MM.1S (cell line): Measurements from ENCODE around the gene KCMF1.

Experiments used
- DNase-seq: peaks from one replicate; pipeline ENCODE4 v3.0.0-alpha.2; 2015
- H2AFZ ChIP-seq: fragments of 300-600 bp; sonication (generic); 2 replicates; pipeline ENCODE4 v1.6.0; 2016; ENCODE audit warnings: antibody characterized with exemption, low read length
- H3F3A ChIP-seq: fragments of 300-600 bp; sonication (generic); 2 replicates; pipeline ENCODE4 v1.6.1; 2016; ENCODE audit warnings: mild to moderate bottlenecking, antibody characterized with exemption, low read length, moderate library complexity, mixed read lengths; ENCODE audit not compliant: insufficient read depth
- H3K27ac ChIP-seq: fragments of 300-600 bp; sonication (generic); 2 replicates; pipeline ENCODE4 v1.5.1; 2016; ENCODE audit warnings: mild to moderate bottlenecking, low read length
- H3K27me3 ChIP-seq: fragments of 300-600 bp; sonication (generic); replicated peaks from 2 replicates; pipeline ENCODE4 v1.6.0; 2016; ENCODE audit warnings: low read length; ENCODE audit not compliant: insufficient read depth
- H3K36me3 ChIP-seq: fragments of 300-600 bp; sonication (generic); replicated peaks from 2 replicates; pipeline ENCODE4 v1.6.1; 2016; ENCODE audit warnings: mild to moderate bottlenecking, low read length, mixed read lengths; ENCODE audit not compliant: insufficient read depth
- H3K4me1 ChIP-seq: fragments of 300-600 bp; sonication (generic); 2 replicates; pipeline ENCODE4 v1.6.1; 2016; ENCODE audit warnings: low read length, mixed read lengths
- H3K4me2 ChIP-seq: fragments of 300-600 bp; sonication (generic); 2 replicates; pipeline ENCODE4 v1.6.0; 2016; ENCODE audit warnings: low read depth, low read length
- H3K4me3 ChIP-seq: fragments of 300-600 bp; sonication (generic); 2 replicates; pipeline ENCODE4 v1.5.1; 2016; ENCODE audit warnings: low read length, mixed read lengths
- H3K79me2 ChIP-seq: fragments of 300-600 bp; sonication (generic); 2 replicates; pipeline ENCODE4 v1.6.1; 2016; ENCODE audit warnings: mixed run types, low read length, mixed read lengths
- H3K9ac ChIP-seq: fragments of 300-600 bp; sonication (generic); 2 replicates; pipeline ENCODE4 v1.6.1; 2016; ENCODE audit warnings: low read length, mixed read lengths
- H3K9me2 ChIP-seq: fragments of 300-600 bp; sonication (generic); replicated peaks from 2 replicates; pipeline ENCODE4 v1.6.1; 2016; ENCODE audit warnings: mild to moderate bottlenecking, low read length, mixed read lengths; ENCODE audit not compliant: insufficient read depth
- H3K9me3 ChIP-seq: fragments of 300-600 bp; sonication (generic); replicated peaks from 2 replicates; pipeline ENCODE4 v1.6.1; 2016; ENCODE audit warnings: mild to moderate bottlenecking, low read length, mixed read lengths; ENCODE audit not compliant: insufficient read depth
- H4K20me1 ChIP-seq: fragments of 300-600 bp; sonication (generic); 2 replicates; pipeline ENCODE4 v1.6.1; 2016; ENCODE audit warnings: mild to moderate bottlenecking, low read length, moderate library complexity, mixed read lengths; ENCODE audit not compliant: insufficient read depth
- CTCF ChIP-seq: fragments of 300-600 bp; sonication (generic); IDR thresholded peaks from 2 replicates; pipeline ENCODE4 v1.5.1; 2016; ENCODE audit warnings: antibody characterized with exemption, low read length, mixed read lengths
- EZH2 ChIP-seq: fragments of 300-600 bp; sonication (generic); optimal IDR thresholded peaks from 2 replicates; pipeline ENCODE3; 2017; ENCODE audit warnings: low read depth, mild to moderate bottlenecking, antibody characterized with exemption, low read length, mixed read lengths
- EZH2phosphoT487 ChIP-seq: fragments of 300-600 bp; sonication (generic); IDR thresholded peaks from 2 replicates; pipeline ENCODE4 v1.6.1; 2018; ENCODE audit warnings: antibody characterized with exemption, low read length

KCMF1 gene

DNA sequence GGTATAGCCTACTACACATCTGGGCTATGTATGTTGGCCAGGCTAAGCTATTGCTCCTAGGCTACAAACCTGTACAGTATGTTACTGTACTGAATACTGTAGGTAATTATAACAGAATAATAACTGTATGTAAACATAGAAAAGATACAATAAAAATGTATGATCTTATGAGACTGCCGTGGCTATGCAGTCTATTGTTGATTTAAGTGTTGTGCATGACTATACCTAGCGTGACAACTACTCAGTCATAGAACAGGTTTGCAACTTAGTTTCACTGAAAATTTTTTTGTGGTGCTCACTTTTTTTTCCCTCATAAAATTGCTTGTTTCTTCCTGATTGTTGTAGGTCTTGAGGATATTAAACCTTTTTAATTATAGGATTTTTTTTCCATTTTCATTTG, 25.9 kb downstream of the KCMF1 start:
- peaks cover 94% of the 10 kb centered on the region for H3K79me2 ChIP-seq
- no peak for DNase-seq
- H3K36me3 ChIP-seq: no peaks in the 10 kb centered on the region
- no peak overlapping the region for H3K4me2 ChIP-seq
- H3K27ac ChIP-seq: no peak overlapping the region
- no peaks in the 10 kb centered on the region for H3K9me2 ChIP-seq
- no peak overlapping the region for H3K9ac ChIP-seq
- no peaks in the 10 kb centered on the region for H3K9me3 ChIP-seq
- H3F3A ChIP-seq: no peaks in the 10 kb centered on the region
- no peaks in the 10 kb centered on the region for H3K27me3 ChIP-seq
- H3K4me3 ChIP-seq: no peak overlapping the region
- H2AFZ ChIP-seq: no peak overlapping the region
- H4K20me1 ChIP-seq: peaks cover 22% of the 10 kb centered on the region
- peaks cover 6% of the 10 kb centered on the region; the same call in 1 of the 2 replicates for H3K4me1 ChIP-seq
- no peak for TF ChIP-seq EZH2phosphoT487
- no peak for TF ChIP-seq CTCF
- TF ChIP-seq EZH2: no peak

- TF ChIP-seq EZH2phosphoT487 (no peak), CTCF (no peak), EZH2 (no peak)
- peaks cover 25% of the 10 kb centered on the region for H4K20me1 ChIP-seq
- no peak for DNase-seq
- H3K4me3 ChIP-seq: no peak overlapping the region
- H3K9ac ChIP-seq: no peak overlapping the region
- peaks cover 94% of the 10 kb centered on the region for H3K79me2 ChIP-seq
- no peaks in the 10 kb centered on the region for H3K27me3 ChIP-seq
- H3K9me3 ChIP-seq: no peaks in the 10 kb centered on the region
- 0 out of 2 replicates have a peak, but pooled peaks cover 3% of the 10 kb centered on the region for H3F3A ChIP-seq
- no peaks in the 10 kb centered on the region for H3K36me3 ChIP-seq
- no peak overlapping the region for H2AFZ ChIP-seq
- peaks cover 6% of the 10 kb centered on the region; the same call in 1 of the 2 replicates for H3K4me1 ChIP-seq
- H3K27ac ChIP-seq: no peak overlapping the region
- H3K4me2 ChIP-seq: no peak overlapping the region
- no peaks in the 10 kb centered on the region for H3K9me2 ChIP-seq
Observed at GRCh38 chr2:84999553-84999955, 28.6 kb downstream of the KCMF1 start.

DNA sequence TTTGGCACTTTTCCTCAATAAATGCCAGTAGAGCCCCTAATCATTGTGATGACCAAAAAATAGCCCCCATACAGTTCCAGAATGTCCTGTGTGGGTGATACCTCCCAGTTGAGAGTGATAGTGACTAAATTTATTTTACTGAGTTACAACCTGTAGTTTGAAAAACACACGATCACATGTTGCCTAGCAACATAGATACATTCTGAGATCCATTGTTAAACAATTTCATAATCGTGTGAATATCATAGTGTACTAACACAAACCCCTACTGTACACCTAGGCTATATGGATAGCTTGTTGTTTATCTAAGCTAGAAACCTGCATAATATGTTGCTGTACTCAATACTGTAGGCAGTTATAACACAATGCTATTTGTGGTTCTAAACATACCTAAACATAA, 30.6 kb downstream of the KCMF1 start:
- H4K20me1 ChIP-seq: peaks cover 14% of the 10 kb centered on the region
- no peak for DNase-seq

More for the DNA sequence above, 30.6 kb downstream of the KCMF1 start:
- Histone ChIP-seq H3K9ac (no peak overlapping the region), H3K9me2 (no peaks in the 10 kb centered on the region), H3K27me3 (no peaks in the 10 kb centered on the region), H2AFZ (no peak overlapping the region), H3K4me3 (no peak overlapping the region), H3K4me1 (peaks cover 10% of the 10 kb centered on the region; the same call in 1 of the 2 replicates), H3K4me2 (no peak overlapping the region), H3K79me2 (peaks cover 94% of the 10 kb centered on the region), H3F3A (0 out of 2 replicates have a peak, but pooled peaks cover 3% of the 10 kb centered on the region), H3K36me3 (no peaks in the 10 kb centered on the region), H3K9me3 (no peaks in the 10 kb centered on the region), H3K27ac (no peak overlapping the region)
- TF ChIP-seq CTCF (no peak), EZH2 (no peak), EZH2phosphoT487 (no peak)
